Right ventricle myocardium superior (tissue), 1 donor: Measurements from ENCODE around the gene ATP8A1. TPM values are rescaled to one million over a fixed set of nuclear protein-coding genes. Genes with fewer than 3 reads are reported as not detected.

ENCODE experiments used
- ATAC-seq: fragments of 200-7000 bp; cut with Tn5 transposase; one replicate; pipeline ENCODE4 v1.9.1; 2020; ENCODE audit warnings: mild to moderate bottlenecking; ENCODE audit not compliant: poor library complexity
- DNase-seq: peaks from one replicate; pipeline ENCODE4 v3.0.0-alpha.2; 2020
- intact Hi-C: fragments of 100-400 bp; cut with DNase I; formaldehyde crosslinking; loops from one replicate; pipeline ENCODE4 v1.11.2; 2022
- total RNA-seq: library from RNA; stranded (reverse); fragmentation: NEBNext Ultra II Directional; extraction: Animal tissue kit (Norgen Biotek cat#: 25700); gene quantifications from one replicate; pipeline ENCODE4 v1.2.1, GENCODE V29; 2021
- donor health status: DM: no; HTN: yes; CAD: no; lungs with severe emphysema.

Gene ATP8A1
- total RNA-seq, 1 donor from 2014 or later: 19.3 TPM

GRCh38 chr4:42633605-42634388 is 23.1 kb downstream of the ATP8A1 start:
- DNase-seq: no peak

DNA sequence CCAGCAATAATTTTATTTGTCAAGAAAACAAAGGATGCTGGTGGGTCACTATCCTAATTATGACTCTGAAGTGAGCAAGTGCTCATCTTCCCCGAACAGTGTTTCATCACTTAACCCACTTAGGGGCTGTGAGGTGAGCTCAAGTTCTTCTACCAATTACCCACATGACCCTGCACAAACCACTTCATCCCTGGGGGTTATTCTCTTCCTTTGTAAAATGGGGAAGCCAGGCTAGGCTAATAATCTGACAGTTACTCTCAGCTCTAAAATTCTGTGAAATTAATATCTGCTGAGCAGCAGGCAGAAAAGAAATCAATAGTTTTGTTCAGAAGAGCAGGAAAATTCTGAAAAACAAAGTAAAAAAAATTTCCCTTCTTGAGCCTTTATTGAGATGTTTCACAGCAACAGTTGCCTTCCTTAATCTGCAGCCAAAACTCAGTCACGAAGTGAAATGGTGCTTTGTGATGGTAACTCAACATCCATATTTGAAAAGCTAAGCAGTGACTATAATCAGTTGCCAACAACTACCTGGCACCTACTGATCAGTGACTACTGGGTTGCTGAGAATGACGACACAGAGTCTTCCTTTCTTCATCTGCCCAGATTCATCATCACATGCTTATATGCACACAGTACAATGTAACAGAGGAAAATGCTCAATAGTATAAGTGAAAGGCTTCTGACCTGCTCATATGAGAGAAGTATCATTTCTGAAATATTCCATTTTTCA is 24.1 kb downstream of the ATP8A1 start:
- intact Hi-C loops: no loop called here
- ATAC-seq: no peak
- no peak for DNase-seq

More at GRCh38 chr4:42633605-42634388, 23.1 kb downstream of the ATP8A1 start:
- no peak for ATAC-seq
- intact Hi-C loops: no loop called here

- DNase-seq (no peak), ATAC-seq (no peak)
- intact Hi-C loops: no loop called here
Observed at GRCh38 chr4:42630908-42631307, 26.0 kb downstream of the ATP8A1 start.

DNA sequence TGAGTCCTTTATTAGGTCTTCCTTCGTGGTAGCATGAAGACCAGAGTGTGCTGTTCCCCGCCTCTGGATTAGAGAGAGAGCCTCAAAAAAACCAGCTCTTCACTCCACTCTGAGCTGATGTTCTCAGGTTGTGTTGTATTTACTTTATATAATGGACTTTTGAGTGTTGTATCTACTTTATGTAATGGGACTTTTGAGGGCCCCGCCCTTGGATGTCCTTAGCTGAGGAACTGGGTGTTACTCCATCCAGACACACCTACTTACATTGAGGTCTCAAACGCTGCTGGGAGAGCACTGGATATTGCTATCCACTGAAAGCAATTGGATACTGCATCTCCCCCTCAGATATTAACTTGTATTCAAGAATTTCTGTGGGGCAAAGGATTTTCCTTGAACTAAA is 28.2 kb downstream of the ATP8A1 start:
- peak; percentile 32 for ATAC-seq
- intact Hi-C loops: no loop called here
- DNase-seq: no peak

- ATAC-seq: peak; percentile 98
- DNase-seq: peak; percentile 89
- intact Hi-C loops: no loop called here
Observed at GRCh38 chr4:42627885-42628646, 28.8 kb downstream of the ATP8A1 start.

DNA sequence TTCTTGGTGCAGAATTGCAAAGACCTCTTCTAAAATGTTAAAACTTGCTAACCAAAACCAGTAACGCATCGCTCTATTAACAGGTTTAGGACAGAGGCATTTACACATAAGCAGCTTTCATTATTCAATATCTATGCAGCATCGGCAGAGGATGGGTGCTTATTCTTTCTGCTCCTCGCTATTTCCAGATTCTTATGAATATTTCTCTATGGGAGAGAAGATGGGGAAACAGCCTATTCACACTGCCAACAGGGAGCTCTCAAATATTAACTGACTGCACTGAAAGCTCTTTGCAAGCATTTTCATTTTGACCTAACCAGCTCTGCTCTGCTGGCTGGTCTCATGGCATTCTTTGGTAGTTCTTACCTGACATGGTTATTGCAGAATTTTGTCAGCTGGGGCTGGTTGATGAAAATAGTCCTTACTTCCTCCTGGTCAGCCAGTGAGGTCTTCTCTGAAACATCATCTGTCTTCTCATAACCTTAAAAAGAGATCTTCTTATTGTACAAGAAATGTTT is 30.2 kb downstream of the ATP8A1 start:
- no peak for DNase-seq
- ATAC-seq: no peak
- intact Hi-C loops: no loop called here

DNA sequence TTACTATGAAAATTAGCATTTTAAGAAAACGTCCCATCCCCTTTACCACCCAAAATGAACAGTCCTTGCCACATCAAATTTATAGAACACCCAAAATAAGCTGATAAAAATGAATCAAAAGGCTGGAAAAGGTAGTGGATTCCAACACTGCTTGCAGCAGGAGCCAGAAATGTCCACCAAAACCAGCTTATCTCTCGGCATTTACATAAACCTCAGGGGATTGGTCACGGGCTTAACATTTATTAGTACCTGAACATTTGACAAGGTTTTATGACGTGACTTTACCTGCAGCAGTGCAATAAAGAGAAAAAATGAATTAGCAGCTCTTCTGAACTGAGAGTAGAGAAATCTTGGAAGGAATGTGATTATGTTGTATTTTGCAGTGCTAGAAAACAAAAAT is 31.6 kb downstream of the ATP8A1 start:
- intact Hi-C loops: no loop called here
- DNase-seq (no peak), ATAC-seq (no peak)

DNA sequence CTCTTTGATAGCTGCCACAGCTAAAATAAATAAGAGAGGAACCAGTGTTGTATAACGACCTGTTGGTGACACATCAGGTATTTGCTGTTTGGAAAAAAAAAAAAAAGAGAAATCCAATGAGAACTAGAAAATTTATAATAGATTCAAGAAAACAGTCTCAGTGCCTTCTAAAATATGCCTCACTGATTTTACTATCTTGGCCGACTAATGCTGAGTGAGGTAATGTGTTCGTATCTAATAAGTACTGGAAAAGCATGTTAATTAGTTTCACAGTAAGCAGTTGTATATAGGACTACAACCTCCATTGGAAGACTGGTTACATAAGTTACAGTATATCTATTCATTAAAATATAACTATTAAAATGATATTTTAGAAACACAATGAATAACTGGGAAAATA is 32.4 kb downstream of the ATP8A1 start:
- intact Hi-C loops: no loop called here
- DNase-seq (no peak), ATAC-seq (no peak)

- intact Hi-C loops: no loop called here
- DNase-seq: no peak
- no peak for ATAC-seq
Observed at GRCh38 chr4:42618023-42618422, 38.9 kb downstream of the ATP8A1 start.

DNA sequence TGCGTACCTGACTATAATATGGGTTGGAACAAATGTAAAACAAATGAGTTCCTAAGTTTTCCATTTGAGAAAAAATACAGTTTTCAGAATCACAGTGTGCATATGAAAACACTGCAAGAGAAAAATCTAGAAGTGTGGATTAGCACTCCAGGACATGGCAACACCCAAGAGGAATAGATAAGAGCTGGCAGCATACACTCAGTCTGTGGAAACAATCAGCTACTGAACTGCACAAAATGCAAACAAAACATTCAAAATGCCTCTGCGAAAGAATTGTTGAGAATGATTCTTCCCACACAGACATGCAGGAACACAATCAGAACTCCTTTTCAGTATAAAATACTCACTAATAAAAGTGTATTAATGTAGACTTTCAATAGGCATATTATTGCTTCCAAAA is 39.9 kb downstream of the ATP8A1 start:
- intact Hi-C loops: no loop called here
- DNase-seq (no peak), ATAC-seq (no peak)

DNA sequence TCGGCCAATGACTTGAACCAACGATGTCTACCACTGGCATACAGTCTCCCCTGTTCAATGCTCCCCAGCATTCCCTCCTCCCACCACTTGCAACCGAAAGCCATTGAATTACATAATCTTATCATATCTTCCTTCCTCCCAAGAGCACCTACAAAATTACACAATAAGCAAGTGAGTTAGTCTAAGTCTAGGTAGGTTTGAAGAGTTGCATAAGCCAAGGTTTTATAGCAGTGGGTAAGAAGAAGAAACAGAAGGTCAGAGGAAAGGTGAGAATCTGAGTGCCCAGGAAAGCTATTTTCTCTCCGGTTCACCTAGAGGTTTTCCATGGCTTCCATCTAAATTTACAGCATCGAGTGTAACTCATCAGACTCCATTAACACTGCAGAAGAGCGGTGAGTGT is 40.3 kb downstream of the ATP8A1 start:
- ATAC-seq: no peak

DNA sequence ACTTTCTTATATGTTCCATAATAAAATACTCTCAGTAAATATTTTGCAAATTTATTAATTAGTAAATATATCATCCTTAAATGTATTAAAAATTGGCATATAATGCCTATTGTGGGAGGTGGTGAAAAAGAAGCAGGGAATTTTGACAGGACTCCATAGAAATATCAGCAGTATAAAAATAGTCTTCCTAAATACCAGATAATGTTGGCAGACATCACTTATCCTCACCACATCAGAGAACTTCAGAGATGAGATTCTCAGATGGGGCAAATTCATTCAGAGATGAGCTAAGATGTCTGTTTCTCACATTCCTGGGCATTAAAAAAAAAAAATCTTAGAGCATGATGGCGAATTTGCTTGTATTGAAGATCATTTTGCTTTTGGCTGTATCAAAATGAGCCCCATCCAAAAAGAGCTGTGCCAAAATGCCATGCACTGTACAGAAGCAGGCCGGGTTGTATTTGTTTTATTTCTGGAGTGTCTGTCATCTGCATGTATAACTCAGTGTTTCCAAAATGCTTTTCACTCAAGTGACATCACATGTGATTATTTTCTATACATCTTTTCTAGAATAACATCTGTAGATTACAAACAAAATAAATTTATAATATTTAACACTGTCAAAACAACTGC is 41.7 kb downstream of the ATP8A1 start:
- peak; percentile 68 for ATAC-seq
- DNase-seq: no peak
- intact Hi-C loops: no loop called here

More for the DNA sequence above, 40.3 kb downstream of the ATP8A1 start:
- no peak for DNase-seq
- intact Hi-C loops: no loop called here

DNA sequence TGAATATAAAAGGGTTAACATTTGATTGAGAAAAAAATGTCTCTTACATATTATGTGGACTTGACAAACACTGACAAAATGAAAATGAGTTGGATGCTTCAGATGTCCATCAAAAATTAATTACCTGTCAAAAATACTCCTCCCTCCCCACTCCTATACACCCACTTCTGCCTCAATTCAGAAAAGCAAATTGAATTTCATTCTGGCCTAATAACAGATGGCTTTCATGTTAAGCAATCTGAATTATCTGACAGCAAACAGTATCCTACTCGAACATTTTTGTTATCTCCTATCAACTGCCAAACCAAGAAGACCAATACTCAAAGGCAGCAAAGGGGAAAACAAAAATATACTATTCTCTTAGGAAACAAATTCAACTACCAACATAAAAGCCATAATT is 44.0 kb downstream of the ATP8A1 start:
- intact Hi-C loops: loop anchor here (5.0 kb wide), 1 partner anchor 44 kb away; the partner anchor contains the start of gene ATP8A1
- DNase-seq (no peak), ATAC-seq (no peak)

DNA sequence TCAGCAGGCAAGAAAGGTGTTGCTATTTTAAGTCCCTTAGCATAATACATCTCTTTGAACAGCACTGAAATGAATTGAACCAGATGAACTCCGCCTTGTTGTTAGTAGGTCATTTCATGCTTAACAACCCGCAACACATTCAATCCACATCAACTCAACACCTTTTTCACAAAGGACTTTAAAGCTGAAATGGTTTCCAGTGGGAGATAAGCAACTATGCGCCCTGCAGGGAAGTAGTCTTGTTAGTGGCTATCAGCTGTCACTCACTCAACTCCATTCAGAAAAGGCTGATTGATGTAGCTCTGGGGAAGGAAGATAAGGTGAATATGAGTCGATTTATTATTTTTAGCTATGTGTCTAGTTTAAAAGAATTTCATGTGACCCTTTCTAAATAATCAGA is 46.0 kb downstream of the ATP8A1 start:
- intact Hi-C loops: loop anchor here (5.0 kb wide), 1 partner anchor 46 kb away; the partner anchor contains the start of gene ATP8A1
- no peak for DNase-seq
- ATAC-seq: peak; percentile 88

DNA sequence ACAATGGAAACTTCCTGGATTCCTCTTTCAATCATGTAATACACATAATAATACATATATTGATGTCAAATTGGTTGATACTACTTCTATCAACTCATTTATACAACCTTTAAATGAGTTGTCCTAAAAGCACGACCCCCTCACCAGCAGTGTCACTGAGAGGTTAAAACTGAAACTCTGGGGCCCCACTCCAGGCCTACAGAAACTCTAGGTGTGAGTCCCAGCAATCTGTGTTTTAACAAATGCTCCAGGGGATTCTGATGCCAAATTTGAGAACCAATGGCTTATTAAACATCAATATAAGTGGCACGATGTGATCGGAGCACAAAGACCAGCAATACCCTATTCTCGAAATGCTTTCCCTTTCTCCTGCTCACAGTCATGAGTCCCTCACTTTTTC is 47.9 kb downstream of the ATP8A1 start:
- intact Hi-C loops: no loop called here
- ATAC-seq (no peak), DNase-seq (no peak)

- intact Hi-C loops: no loop called here
Observed at GRCh38 chr4:42608551-42608950, 48.4 kb downstream of the ATP8A1 start.

GRCh38 chr4:42607011-42607726 is 49.7 kb downstream of the ATP8A1 start:
- intact Hi-C loops: no loop called here
- DNase-seq (no peak), ATAC-seq (no peak)

More at GRCh38 chr4:42608551-42608950, 48.4 kb downstream of the ATP8A1 start:
- ATAC-seq: no peak
- no peak for DNase-seq

DNA sequence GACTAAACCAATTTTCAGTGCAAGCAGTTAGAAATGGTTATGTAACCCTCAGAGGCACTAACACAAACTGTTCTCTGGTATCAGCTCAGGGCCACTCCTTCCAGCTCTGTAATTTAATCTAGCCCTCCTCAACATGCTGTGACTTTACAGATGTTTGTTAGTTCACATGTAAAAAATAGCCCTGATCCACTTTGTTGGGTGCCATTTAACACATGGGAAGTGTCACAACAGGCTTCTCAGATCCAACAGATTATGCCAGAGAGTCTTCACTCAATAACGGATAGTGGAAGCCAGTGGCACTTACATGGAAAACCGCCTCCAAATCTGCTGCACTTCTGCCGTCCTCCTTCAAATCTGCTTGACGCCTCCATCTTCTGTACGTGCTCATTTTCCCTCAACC is 51.6 kb downstream of the ATP8A1 start:
- DNase-seq (no peak), ATAC-seq (peak; percentile 92)
- intact Hi-C loops: no loop called here
